ENCODE results near the gene WBP2.
"Not testable (repeated sequence)": the region's sequence is repeated elsewhere in the genome, so short reads cannot be mapped to it uniquely, and the experiment has no call there.

WBP2 gene

GRCh38 chr17:75814021-75814395 is 41.1 kb downstream of the WBP2 start:
- no peak for DNase-seq (ENCODE audit: low read depth in 2 of 2)

DNA sequence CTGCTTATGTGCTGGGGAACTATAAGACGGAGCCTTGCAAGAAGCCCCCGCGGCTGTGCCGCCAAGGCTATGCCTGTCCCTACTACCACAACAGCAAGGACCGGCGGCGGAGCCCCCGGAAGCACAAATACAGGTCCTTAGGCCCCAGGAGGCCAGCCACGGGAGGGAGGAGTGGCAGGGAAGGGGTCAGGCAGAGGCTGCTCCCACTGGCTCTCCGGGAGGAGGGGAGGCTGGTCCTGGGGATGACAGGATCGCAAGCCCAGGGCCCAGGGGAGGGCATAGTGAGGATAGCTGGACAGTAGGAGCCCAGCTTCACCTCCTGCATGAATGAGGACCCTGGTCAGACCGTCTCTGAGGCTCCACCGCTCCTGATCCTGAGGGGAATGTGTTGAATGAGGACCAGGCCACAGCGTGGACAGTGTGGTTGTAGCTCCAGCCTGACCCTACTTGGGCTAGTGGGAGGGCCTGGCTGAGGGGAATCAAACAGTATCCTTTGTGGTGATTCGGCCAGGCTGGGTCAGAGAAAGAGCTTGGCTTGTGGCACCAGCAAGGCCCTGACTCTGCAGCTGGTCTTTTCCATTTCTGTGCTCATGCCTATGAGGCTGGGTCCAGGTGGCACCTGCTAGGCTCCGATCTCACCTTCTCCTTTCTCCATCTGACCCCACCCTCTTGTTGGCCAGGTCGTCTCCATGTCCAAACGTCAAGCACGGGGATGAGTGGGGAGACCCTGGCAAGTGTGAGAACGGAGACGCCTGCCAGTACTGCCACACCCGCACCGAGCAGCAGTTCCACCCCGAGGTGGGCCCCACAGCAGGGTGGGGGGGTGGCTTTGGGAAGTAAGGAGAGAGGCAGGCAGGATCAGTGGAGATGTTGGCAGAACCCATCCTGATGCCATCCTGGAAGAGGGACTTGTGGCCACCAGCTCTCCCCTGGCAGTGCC is 41.8 kb downstream of the WBP2 start:
- no peak for DNase-seq (ENCODE audit: low read depth in 2 of 2)

GRCh38 chr17:75812096-75813013 is 42.8 kb downstream of the WBP2 start:
- DNase-seq (ENCODE audit: low read depth in 2 of 2) = no peak

- DNase-seq (ENCODE audit: low read depth in 2 of 2) = no peak
Measured at GRCh38 chr17:75811174-75811573, 44.0 kb downstream of the WBP2 start.

DNA sequence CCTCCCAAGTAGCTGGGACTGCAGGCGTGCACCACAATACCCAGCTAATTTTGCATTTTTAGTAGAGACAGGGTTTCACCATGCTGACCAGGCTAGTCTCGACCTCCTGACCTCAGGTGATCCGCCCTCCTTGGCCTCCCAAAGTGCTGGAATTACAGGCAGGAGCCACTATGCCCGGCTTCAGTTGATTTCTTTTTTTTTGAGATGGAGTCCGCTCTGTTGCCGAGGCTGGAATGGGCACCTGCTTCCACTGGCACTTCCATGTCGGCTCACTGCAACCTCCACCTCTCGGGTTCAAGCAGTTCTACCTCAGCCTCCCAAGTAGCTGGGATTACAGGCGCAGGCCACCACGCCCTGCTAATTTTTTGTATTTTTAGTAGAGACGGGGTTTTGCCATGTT is 44.4 kb downstream of the WBP2 start:
- not testable (repeated sequence) for DNase-seq (ENCODE audit: low read depth in 2 of 2)

- no peak for DNase-seq (ENCODE audit: low read depth in 2 of 2)
Measured at GRCh38 chr17:75810216-75810615, 44.9 kb downstream of the WBP2 start.

DNA sequence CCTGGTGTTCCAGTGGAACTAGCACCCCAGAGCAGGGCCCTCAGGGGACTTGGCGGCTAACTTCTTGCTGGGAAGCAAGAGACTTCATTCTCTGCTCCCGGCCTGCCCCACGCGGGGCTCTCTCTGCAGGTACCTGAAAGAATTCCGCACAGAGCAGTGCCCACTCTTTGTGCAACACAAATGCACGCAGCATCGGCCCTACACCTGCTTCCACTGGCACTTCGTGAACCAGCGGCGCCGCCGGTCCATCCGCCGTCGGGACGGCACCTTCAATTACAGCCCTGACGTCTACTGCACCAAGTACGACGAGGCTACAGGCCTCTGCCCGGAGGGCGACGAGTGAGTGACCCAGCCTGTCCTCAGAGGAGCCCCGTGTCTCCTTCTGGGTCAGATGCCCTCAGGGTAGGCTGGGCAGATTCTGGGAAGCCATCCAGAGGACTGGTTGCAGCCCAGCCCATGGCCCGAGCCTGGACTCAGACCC is 45.5 kb downstream of the WBP2 start:
- DNase-seq (ENCODE audit: low read depth in 2 of 2) = no peak

GRCh38 chr17:75808905-75809621 is 46.1 kb downstream of the WBP2 start:
- no peak for DNase-seq (ENCODE audit: low read depth in 2 of 2)

DNA sequence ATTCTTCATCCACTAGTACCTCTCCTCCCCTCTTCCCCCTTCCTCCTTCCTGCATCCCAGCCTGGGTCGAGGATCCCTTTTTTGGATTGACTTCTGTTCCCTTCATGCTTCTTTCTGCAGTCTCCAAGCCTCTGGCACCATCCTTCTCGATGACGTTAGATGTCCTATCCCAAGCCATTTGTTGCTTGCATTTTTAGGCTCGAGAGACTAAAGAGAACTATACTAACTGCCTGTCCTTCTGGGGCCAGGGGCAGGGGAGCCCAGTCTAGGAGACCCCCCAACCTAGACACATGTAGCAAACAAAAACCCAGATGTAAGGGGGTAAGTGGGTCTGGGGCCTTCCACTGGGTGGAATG is 46.6 kb downstream of the WBP2 start:
- DNase-seq (ENCODE audit: low read depth in 2 of 2) = no peak

DNA sequence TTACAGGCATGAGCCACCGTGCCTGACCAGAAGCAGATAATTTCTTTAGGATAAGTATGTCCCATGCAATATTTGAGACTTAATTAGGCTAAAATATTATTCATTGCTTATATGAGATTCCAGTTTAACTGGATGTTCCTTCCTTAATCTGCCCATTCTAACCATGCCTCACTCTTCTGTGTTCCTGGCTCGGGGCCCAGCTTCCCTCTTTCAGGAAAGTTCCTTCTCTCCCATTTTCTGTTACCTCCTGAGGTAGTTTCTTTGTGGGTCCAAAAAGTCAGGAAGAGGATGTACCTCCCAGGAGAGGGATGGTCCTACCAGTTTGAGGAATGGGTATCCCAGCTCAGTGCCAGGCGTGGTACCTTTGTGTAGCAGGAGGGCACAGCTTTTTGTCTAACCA is 47.3 kb downstream of the WBP2 start:
- DNase-seq (ENCODE audit: low read depth in 2 of 2) = no peak

DNA sequence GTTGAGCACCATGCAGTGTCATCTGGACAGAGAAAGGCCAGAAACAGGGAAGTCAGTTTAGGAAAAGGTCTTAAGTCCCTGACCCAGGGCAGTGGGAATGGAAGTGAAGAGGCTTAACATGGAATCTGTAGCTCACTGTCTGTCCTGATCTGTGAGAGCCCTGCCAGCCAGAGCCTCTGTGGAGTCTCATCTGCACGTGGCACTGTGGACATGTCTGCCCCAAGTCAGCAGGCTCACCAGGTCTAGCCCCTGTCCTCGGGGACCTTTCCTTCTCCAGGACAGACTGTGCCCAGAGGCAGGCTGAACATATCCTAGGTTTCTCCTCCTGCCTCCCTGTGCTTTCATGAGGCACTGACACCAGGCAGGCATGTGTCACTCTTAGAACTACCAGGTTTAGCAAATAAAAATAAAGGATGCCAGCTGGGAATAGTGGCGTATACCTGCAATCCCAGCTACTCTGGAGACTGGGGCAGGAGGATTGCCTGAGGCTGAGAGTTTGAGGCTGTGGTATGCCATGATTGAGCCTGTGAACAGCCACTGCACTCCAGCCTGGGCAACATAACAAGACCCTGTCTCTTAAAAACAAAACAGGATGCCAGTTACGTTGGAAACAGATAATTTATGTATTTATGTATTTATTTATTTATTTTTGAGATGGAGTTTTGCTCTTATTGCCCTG is 48.2 kb downstream of the WBP2 start:
- DNase-seq (ENCODE audit: low read depth in 2 of 2) = no peak

GRCh38 chr17:75803883-75804282 is 51.3 kb downstream of the WBP2 start:
- DNase-seq (ENCODE audit: low read depth in 2 of 2) = no peak

DNA sequence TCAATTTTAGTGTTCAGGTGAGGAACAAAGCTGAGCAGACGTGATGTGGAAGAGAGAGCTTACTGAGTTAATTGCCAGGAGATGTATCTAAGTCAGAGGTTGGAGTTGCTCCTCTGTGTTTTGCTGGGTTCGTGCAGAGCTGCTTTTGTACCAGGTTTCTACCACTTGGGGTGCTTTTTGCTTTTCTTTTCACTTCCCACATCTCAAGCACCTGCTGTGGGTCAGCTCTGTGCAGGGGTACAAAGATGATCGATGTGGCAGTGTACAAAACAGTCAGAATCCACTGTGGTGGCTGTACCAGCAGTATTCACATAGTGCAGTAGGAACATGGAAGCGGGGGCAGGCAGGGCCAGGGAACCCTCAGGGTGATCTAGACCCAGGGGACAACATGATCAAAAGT is 55.7 kb downstream of the WBP2 start:
- DNase-seq (ENCODE audit: low read depth in 2 of 2) = no peak

GRCh38 chr17:75795820-75796607 is 59.1 kb downstream of the WBP2 start:
- DNase-seq (ENCODE audit: low read depth in 2 of 2) = no peak

Measured in stimulated activated CD4-positive, alpha-beta T cell treated with anti-CD3 and anti-CD28 coated beads, Interleukin-12 subunit alpha, Interleukin-12 subunit beta, amount 100 ng/mL, for 24 hours (primary cell).